Sigmoid colon (tissue), 7 donors: ENCODE results near the gene STAG3. TPM values are rescaled to one million over a fixed set of nuclear protein-coding genes. Genes with fewer than 3 reads are reported as not detected.

Source experiments
- DNase-seq: peaks from one replicate; pipeline ENCODE4 v3.0.0-alpha.2; 2019
- H3K27ac ChIP-seq, 4 donors: fragments of 200-600 bp; sonication (generic); one replicate each; pipeline ENCODE4 v1.5.1; 2016 to 2019; ENCODE audit warnings: mild to moderate bottlenecking in 1 of 4
- H3K27me3 ChIP-seq, 3 donors: fragments of 200-600 bp; sonication (generic); one replicate each; pipeline ENCODE4 v1.5.1; 2019; ENCODE audit warnings: mild to moderate bottlenecking in 1 of 3
- H3K36me3 ChIP-seq, 4 donors: fragments of 200-600 bp; sonication (generic); one replicate each; pipeline ENCODE4 v1.5.1; 2016 to 2019
- H3K4me1 ChIP-seq, 4 donors: fragments of 200-600 bp; sonication (generic); one replicate each; pipeline ENCODE4 v1.5.1; 2017 to 2019
- H3K4me3 ChIP-seq, 4 donors: fragments of 200-600 bp; sonication (generic); one replicate each; pipeline ENCODE4 v1.5.1; 2017 to 2019; ENCODE audit warnings: mild to moderate bottlenecking in 2 of 4, moderate library complexity in 1 of 4
- H3K9me3 ChIP-seq, 4 donors: fragments of 200-600 bp in 3 of 4; sonication (generic) in 3 of 4; one replicate each; pipeline versions ENCODE4 v1.5.1 to v1.6.1; 2013 to 2019
- CTCF ChIP-seq, 4 experiments: fragments of 450-650 bp in 3 of 4; fragments of 200-600 bp in 1 of 4; IDR thresholded peaks; one replicate each; pipeline ENCODE4 v1.5.1; 2016 to 2019; ENCODE audit warnings: antibody characterized with exemption in 4 of 4, mild to moderate bottlenecking in 3 of 4, moderate library complexity in 2 of 4
- EP300 ChIP-seq, 4 donors: sonication (generic); formaldehyde crosslinking; IDR thresholded peaks; one replicate each; pipeline ENCODE4 v1.6.1; 2017; ENCODE audit warnings: antibody characterized with exemption in 4 of 4
- POLR2A ChIP-seq, 2 donors: fragments of 450-650 bp; IDR thresholded peaks; one replicate each; pipeline ENCODE4 v1.6.1; 2016; ENCODE audit warnings: antibody characterized with exemption in 2 of 2, mild to moderate bottlenecking in 2 of 2, moderate library complexity in 2 of 2
- POLR2AphosphoS5 ChIP-seq, 4 donors: sonication (generic); formaldehyde crosslinking; IDR thresholded peaks; one replicate each; pipeline ENCODE4 v1.6.1; 2017; ENCODE audit warnings: antibody characterized with exemption in 4 of 4
- WGBS, 2 donors: extraction: QIAGEN DNeasy Blood & Tissue Kit; methylation state at CpG; one replicate each; pipeline ENCODE4 v1.1.7; 2013; 5-methylcytosine and 5-hydroxymethylcytosine counted together
- intact Hi-C: fragments of 100-400 bp; cut with DNase I; formaldehyde crosslinking; loops from one replicate; pipeline ENCODE4 v1.15.1; 2023
- polyA plus RNA-seq, 3 donors: library from polyadenylated mRNA; stranded (reverse); fragments of 200-250 nt; gene quantifications; one replicate each; pipeline ENCODE4 v1.2.3, GENCODE V29; 2013
- total RNA-seq, 4 donors: library from RNA; depleted of rRNA; stranded (reverse); fragments of >200 nt; gene quantifications; one replicate each; pipeline ENCODE4 v1.1.0, GENCODE V29; 2016
- donor health status: healthy with polysubstance abuse.
- donor health status: Bipolar disorder and iron deficiency.
- donor health status: healthy.

Gene STAG3
- total and polyA plus RNA-seq, 7 donors = 0.14 to 32.6 (median 0.92) TPM; not detected in 2

GRCh38 chr7:100169147-100169850, 8.4 kb upstream of the STAG3 start:
- no peak for DNase-seq
- TF ChIP-seq EP300 (IDR thresholded peaks at IDR 0.05) (no peak), POLR2A (IDR thresholded peaks at IDR 0.05) (no peak), POLR2AphosphoS5 (IDR thresholded peaks at IDR 0.05) (no peak), CTCF (IDR thresholded peaks at IDR 0.05) (no peak)
- intact Hi-C loops = no loop called here
- H3K4me1 ChIP-seq = peaks cover 0 to 36% (median 30%) of the 10 kb centered on the region in 4 donors
- 77 to 83% methylated on average over 11 of the region's 11 CpGs for WGBS, 2 donors
- H3K9me3 ChIP-seq = no peaks in the 10 kb centered on the region
- H3K4me3 ChIP-seq = peak overlapping the region in 2 of 4 donors; percentile 48 to 50
- peak overlapping the region; percentile 68 to 80 (median 69) for H3K27ac ChIP-seq
- H3K27me3 ChIP-seq = peaks cover 0 to 21% (median 13%) of the 10 kb centered on the region in 3 donors
- no peaks in the 10 kb centered on the region for H3K36me3 ChIP-seq

DNA sequence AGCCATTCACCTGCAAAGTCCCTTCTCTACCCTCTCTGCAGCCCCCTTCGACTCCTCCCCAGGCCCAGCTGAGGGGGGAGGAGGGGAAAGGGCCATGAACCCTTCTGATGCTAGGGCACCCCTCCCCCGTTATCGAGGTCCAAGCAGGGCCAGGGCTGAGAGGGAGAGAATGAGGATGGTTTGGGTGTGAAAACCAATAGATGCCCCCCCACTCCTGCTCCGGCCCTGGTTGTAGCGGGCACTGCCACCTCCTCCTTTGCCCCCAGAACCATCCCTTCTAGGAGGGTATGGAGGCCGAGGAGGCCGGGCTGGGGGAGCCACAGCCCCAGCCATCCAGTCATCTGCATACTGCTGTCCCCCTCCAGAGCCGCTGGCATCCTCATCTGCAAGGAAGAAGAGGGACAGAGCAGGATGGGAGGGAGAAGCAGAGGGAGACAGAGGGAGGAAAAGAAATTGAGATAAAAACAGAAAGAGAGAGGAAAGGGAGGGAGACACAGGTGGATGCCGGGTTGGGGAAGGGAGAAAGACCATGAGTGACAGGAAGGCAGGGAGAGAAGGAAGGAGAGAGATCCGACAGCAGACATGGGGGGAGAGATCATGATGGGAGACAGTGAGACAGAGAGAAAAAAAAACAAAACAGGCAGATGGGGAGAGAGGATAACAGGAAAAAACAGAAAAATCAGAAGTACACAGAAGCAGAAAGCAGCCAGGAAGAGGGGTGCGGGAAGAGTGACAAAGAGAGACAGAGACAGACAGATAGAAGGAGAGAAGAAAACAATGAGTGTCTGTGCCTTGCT, 7.4 kb upstream of the STAG3 start:
- peaks cover 0 to 21% (median 13%) of the 10 kb centered on the region in 3 donors for H3K27me3 ChIP-seq
- H3K4me3 ChIP-seq = no peak overlapping the region
- intact Hi-C loops = no loop called here
- no peaks in the 10 kb centered on the region for H3K36me3 ChIP-seq
- H3K9me3 ChIP-seq = no peaks in the 10 kb centered on the region
- no peak overlapping the region for H3K27ac ChIP-seq
- 91 to 92% methylated on average over 11 of the region's 11 CpGs for WGBS, 2 donors
- TF ChIP-seq EP300 (IDR thresholded peaks at IDR 0.05) (no peak), POLR2A (IDR thresholded peaks at IDR 0.05) (no peak), POLR2AphosphoS5 (IDR thresholded peaks at IDR 0.05) (no peak), CTCF (IDR thresholded peaks at IDR 0.05) (no peak)
- DNase-seq = no peak
- peaks cover 0 to 36% (median 30%) of the 10 kb centered on the region in 4 donors for H3K4me1 ChIP-seq

- intact Hi-C loops = no loop called here
Observed at GRCh38 chr7:100171087-100171681, 6.5 kb upstream of the STAG3 start.

DNA sequence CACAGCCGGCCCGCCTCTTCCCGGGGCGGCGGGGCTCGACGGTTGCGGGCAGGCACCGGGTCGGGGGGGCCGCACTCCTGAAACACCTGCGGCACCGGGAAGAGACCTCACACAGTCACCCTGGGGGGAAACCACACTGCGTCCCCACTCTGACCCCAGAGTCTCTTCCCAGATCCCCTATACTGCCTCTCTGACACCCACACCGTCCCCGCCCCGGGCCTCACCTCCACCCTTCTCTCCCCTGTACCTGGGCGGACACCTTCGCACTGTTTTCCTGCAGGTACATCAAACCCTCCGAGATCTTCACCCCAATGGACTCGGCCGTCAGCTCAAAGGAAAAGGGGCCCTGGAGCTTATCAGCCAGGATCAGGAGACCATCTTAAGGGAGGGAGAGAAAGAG, 5.9 kb upstream of the STAG3 start:
- peaks cover 0 to 21% (median 13%) of the 10 kb centered on the region in 3 donors for H3K27me3 ChIP-seq
- H3K4me3 ChIP-seq = peak overlapping the region; percentile 6 to 52 (median 44)
- peaks cover 0 to 40% (median 31%) of the 10 kb centered on the region in 4 donors for H3K4me1 ChIP-seq
- no peak for TF ChIP-seq POLR2A (IDR thresholded peaks at IDR 0.05)
- TF ChIP-seq CTCF (IDR thresholded peaks at IDR 0.05) = no peak
- no peak for TF ChIP-seq POLR2AphosphoS5 (IDR thresholded peaks at IDR 0.05)
- no peak for TF ChIP-seq EP300 (IDR thresholded peaks at IDR 0.05)
- 10 to 17% methylated on average over 22 of the region's 22 CpGs for WGBS, 2 donors
- no peak for DNase-seq
- H3K36me3 ChIP-seq = no peaks in the 10 kb centered on the region
- H3K9me3 ChIP-seq = no peaks in the 10 kb centered on the region
- intact Hi-C loops = no loop called here
- H3K27ac ChIP-seq = no peak overlapping the region

More at GRCh38 chr7:100171087-100171681, 6.5 kb upstream of the STAG3 start:
- WGBS, 2 donors = 2 to 4% methylated on average over 61 of the region's 61 CpGs
- Histone ChIP-seq H3K4me3 (peak overlapping the region; percentile 6 to 52 (median 44)), H3K27me3 (peaks cover 0 to 21% (median 13%) of the 10 kb centered on the region in 3 donors), H3K36me3 (no peaks in the 10 kb centered on the region), H3K9me3 (no peaks in the 10 kb centered on the region), H3K27ac (no peak overlapping the region), H3K4me1 (peaks cover 0 to 36% (median 30%) of the 10 kb centered on the region in 4 donors)
- no peak for DNase-seq
- TF ChIP-seq EP300 (IDR thresholded peaks at IDR 0.05) (no peak), POLR2A (IDR thresholded peaks at IDR 0.05) (no peak), POLR2AphosphoS5 (IDR thresholded peaks at IDR 0.05) (no peak), CTCF (IDR thresholded peaks at IDR 0.05) (no peak)
